GM10847 (cell line): ENCODE data around the gene ZNF621.

Experiments
- POLR2A ChIP-seq: IDR thresholded peaks from 2 replicates; pipeline ENCODE4 v1.6.1; 2011; ENCODE audit not compliant: insufficient read length; ENCODE audit errors: extremely low read depth

The ZNF621 gene

DNA sequence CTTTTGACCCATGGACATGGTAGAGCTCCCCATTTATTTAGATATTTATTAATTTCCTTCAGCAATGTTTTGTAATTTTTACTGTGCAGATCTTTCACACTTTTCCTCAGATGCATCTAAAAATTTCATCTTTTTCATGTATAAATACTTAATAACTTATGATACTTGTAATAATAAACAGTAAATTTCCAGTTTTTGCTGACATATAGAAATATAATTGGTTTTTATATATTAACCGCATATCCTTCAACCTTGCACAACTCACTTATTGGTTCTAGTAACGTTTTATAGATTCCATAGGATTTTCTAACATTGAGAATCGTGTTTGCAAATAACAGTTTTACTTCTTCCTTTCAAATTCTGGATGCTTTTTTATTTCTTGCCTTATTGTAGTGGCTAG is 3.5 kb upstream of the ZNF621 start:
- TF ChIP-seq POLR2A, result no peak

DNA sequence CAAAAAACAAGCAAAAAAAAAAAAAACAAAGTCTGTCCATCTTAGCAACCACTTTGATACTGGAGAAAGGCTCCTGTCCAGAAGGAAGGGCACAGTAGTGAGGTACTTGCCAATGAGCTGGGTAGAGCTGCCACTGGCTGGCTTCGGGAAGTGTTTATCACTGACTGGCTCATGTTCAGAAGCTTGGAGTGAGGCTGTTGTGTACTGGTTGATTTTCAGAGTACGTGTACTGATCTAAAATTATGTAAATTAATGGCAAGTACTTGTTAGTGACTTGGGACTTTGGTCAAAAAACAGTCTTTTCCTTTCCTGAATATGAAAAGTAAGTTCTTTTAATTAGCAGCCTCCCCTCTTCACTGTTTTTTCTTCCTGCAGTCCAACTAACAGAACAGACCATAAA is 979 bp upstream of the ZNF621 start:
- TF ChIP-seq POLR2A, result no peak

DNA sequence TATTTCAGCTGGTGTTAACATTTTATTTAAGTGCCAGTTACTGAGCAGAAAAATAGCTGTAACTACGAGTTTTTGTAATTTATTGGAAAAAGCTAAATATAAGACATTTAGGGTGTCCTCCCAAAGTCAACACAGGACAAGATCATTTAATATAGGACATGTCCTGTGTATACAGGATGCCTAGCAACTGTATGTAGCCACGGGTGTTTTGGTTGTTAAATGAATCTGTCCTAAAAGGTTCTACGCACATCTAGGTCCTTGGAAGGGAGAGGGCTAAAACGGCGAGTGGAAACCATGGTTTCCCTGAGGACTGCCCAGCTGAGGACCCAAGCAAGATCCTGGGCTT is 565 bp upstream of the ZNF621 start:
- no peak for TF ChIP-seq POLR2A

DNA sequence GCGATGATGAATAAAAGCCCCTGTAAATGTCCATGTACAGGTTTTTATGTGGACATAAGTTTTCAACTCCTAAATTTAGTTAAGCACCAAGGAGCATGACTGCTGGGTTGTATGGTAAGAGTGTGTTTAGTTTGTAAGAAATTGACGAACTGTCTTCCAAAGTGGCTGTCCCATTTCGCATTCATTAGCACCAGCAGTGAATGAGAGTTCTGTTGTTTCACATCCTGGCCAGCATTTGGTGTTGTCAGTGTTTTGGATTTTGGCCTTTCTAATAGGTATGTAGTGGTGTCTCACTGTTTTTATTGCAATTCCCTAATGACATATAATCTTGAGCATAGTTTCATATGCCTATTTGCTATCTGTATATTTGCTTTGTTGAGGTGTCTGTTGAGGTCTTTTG is 3.7 kb downstream of the ZNF621 start:
- no peak for TF ChIP-seq POLR2A

DNA sequence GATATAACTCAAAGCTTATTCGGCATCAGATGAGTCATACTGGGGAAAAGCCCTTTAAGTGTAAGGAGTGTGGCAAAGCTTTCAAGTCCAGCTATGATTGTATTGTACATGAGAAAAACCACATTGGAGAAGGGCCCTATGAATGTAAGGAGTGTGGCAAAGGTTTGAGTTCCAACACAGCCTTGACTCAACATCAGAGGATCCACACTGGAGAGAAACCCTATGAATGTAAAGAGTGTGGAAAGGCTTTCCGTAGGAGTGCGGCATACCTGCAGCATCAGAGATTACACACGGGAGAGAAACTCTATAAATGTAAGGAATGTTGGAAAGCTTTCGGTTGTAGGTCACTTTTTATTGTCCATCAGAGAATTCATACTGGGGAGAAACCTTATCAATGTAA is 7.5 kb downstream of the ZNF621 start:
- no peak for TF ChIP-seq POLR2A

DNA sequence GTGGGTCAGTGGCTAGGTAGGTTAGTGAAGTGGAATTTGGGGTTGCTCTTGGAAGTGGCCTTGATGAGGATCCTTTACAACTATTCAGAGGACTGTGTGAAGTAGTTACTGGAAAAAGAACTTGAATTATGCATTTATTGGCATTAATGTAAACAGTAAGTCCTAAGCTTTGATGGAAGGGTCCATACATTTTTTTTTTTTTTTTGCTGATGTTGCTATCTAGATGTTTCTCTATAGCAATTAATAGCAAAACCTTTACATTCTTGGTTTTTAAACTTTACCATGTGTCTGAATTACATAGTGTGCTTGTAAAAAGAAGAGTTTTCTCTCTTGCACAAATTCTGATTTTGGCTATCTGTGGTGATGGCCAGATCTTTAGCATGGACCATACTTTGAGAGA is 9.5 kb downstream of the ZNF621 start:
- TF ChIP-seq POLR2A, result no peak

DNA sequence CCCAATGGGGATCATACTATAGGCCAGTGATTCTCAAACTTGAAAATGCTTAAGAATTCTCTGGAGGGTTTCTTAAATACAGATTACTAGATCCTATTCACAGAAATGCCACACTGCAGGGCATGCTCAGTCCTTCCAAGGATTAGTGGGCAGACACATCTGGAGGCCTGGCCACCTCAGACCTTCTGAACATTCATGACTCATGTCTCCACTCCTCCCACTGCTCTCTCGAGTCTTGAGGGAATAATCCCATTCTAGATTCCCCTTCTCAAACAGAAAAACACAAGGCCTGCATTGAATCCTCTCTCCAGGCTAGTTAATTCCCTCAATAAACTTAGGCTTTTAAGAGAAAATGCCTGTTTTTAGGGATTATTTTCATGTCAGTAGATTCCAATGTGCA is 22.1 kb downstream of the ZNF621 start:
- no peak for TF ChIP-seq POLR2A

DNA sequence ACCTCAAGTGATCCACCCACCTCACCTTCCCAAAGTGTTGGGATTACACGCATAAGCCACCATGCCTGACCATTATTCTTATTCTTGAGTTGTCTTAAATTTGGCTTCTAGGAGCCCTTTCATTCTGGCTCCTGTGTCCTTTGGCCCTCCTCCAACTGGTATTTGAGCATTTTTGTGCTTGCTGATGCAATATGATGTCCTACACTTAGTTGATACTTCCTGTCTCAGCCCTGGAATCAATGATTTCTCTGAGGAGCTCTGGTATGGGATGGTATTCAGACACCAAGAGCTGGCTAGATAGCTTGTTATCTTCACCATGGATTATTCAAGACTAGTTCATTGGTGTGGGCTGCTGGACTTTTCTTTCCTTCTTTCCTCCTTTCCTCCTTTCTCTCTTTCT is 25.4 kb downstream of the ZNF621 start:
- no peak for TF ChIP-seq POLR2A

DNA sequence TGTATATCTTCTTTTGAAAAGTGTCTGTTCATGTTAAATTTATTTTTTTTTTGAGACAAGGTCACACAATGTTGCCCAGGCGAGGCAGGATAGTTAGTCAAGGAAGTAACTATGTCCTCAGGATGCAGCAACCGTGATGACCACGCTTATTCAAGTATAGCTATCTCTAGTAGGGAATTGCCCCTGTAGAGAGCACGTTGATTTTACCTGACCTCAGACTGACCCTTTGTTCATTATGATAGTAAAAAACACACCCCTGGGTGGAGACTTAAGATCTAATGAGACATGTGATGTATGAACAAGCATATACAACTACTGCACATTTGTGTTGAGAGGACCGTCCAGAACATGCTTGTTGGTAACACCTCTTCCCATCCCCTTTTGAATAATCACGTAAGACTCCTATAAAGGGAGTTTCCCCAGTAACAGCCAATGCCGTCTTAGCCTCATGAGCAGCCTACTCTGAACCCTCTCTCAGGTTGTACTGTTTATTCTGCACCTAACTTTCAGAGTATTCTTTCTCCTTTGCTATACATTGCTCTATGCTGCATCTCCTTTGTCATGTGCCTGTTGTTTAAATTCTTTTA is 32.9 kb downstream of the ZNF621 start:
- no peak for TF ChIP-seq POLR2A

DNA sequence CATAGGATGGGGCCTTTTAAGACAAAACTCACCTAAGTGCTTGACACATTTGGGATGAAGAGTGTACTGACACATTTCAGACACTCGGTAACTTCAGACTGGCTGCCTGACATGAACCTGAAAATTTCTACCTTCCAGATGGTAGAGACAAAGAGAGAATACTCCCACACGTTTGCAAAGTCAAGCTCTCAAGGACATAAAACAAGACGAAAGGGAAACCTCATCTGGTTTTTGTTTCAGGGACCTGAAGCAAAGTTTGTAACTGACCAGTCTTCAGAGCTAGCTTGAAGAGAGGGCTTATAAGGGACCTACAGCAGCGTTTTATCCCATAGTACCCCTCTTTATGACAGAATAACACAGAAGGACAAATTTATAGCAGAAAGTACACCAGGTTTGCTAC is 41.9 kb downstream of the ZNF621 start:
- TF ChIP-seq POLR2A, result no peak

DNA sequence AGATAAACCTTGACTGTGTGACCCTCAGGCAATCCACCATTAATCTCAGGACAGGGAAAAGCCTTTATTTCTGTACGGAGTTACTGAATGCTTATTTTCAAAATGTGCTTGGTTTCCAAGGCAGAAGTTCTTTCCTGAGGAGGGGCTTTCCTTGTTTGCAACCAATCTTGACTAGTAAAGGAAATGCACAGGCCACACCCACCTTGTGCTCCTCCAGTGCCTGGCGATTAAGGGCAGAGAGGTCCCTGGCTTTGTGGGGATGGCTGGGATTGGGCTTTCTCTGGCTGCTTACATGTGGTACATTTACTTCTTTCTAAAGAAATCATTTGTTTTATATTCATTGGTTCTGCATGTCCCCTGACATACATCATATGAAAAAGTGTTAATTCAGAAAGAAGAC is 47.8 kb downstream of the ZNF621 start:
- no peak for TF ChIP-seq POLR2A

DNA sequence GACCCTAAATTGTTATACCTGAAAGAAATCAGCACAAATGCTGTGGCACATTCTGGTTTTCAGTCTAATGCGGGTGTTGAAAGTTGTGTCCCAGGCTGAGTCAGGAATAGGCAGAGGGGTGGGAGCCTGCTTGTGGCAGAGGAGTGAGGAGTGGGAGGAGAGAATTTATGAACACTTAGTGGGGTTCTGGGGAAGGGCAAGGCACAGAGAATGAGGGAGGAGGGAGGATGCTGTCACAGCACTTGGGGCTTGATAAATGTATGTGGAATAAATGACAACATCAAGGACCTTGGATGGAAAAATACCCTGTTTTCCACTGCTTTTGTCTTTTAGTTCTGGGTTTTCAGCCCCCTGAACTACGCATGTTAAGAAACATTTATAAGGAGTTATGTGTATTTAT is 49.3 kb downstream of the ZNF621 start:
- TF ChIP-seq POLR2A, result no peak

DNA sequence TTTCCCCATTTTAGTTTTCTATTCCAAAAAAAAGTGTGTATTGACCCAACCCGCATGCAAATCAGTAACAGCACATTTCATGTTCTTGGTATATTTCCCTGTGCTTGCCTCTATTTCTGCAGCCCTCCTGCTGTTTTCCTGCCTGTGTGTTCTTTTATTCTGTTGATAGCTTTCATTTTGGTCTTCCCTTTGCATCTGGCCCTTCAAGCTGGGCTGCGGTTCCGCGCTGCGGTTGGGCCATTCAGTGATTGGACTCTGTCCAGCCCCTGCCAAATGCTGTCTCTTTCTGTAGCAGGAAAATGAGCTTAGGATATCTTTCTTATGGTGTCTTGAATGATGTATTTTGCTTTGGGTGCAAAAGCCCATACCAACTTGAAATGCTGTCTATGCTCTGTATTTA is 49.9 kb downstream of the ZNF621 start:
- no peak for TF ChIP-seq POLR2A

DNA sequence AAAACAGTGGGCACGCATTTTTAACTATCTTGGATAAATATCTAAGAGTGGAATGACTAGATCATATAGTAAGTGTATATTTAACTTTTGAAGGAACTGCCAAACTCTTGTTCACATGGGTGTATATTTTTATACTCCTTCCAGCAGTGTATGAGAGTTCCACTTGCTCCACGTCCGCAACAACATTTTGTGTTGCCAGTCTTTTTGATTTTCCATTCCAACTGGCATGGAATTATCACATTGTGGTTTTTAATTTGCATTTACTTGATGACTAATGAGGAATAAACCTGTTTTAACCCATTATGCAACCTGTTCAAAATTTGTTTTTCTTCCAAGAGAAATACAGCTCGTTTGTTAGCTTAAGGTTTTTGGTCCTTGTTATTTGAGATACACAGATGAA is 51.6 kb downstream of the ZNF621 start:
- TF ChIP-seq POLR2A, result no peak

DNA sequence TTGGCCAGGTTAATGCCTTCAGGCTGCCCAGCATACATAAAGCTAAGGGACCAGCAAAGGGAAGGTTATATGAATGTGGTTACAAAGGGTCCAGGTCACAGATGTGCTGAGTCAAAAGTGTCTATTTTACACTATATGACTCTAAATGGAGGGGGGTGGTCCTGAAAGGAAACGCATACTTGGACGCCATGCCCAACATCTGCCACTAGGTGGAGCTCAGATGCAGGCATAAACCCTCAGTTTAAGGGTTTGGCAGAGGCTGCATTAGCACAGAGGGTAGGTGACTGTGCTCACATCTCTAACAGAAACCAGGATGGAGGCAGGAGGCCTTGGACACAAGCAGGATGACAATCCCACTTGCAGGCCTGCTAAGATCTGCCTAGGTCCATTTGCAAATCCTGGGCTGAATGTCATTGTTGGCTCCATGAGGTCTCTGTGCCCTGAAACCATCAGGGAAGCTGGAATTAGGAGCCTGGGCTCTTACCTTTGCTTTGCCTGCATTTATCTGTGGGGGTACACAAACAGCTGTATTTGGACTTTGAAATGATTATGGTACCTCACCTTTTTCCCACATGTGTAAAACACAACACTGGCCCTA is 55.8 kb downstream of the ZNF621 start:
- no peak for TF ChIP-seq POLR2A

DNA sequence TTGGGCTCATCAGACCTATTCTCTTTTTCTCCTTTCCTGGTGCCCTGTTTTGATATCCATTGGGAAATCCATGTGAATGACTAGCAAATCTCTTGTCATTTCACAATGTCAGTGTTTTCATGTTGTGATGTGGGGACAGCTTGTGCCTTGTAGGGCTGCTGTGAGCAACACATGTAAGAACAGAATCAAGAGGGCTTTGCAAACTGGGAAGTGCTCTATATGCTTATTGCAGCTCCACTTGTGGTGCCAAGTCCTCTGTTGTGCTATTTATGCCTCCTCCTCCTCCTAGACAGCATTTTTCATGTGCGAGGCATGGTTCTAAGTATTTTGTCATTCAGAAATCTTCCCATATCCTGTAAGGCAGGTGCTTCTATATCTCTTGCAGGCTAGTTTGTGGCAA is 56.4 kb downstream of the ZNF621 start:
- no peak for TF ChIP-seq POLR2A

DNA sequence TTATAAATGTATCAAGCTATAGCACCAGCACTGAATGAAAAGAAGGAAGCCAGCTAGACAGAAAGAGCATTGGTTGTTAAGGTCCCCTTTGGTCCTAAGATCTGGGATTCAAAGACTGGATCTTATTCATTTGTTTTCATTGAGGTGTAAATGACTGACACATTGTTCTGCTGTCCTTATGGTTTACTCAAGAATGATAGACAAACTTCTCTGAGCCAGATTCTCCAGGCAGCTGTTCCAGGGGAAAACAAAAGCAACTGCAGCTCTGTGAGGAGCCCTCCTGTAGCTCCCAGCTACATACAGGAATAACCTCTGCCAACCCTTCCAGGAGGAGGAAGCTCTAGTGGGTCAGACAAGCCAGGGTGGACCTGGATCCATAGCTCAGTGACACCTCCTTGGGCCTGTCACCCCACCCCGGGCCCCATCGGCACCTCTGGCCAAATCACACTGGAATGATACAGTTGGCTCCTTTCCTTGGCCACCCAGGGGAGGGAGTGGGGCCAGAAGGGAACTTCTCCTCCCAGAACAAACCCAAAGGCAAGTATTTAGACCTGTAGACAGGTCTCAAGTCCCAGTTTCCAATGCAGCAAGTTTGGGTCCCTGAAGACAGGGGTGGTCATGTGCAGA is 57.8 kb downstream of the ZNF621 start:
- TF ChIP-seq POLR2A, result no peak
